Hepatocyte (in vitro differentiated cells): Measurements from ENCODE around the gene SSR2.

ENCODE experiments used
- EZH2 ChIP-seq: fragments of 200-600 bp; sonication (generic); IDR thresholded peaks from 2 replicates; pipeline ENCODE4 v1.6.1; 2016; ENCODE audit warnings: antibody characterized with exemption, mild to moderate bottlenecking, borderline replicate concordance
- EZH2phosphoT487 ChIP-seq: fragments of 200-600 bp; sonication (generic); IDR thresholded peaks from one replicate; pipeline ENCODE4 v1.6.1; 2018; ENCODE audit warnings: antibody characterized with exemption, mild to moderate bottlenecking, low read depth, moderate library complexity; ENCODE audit not compliant: unreplicated experiment, severe bottlenecking
- TF ChIP-seq, protein P1 (sequence below): fragments of 200-600 bp; sonication (generic); IDR thresholded peaks from 2 replicates; pipeline ENCODE4 v1.5.1; 2016; ENCODE audit warnings: antibody characterized with exemption, mild to moderate bottlenecking; ENCODE audit not compliant: poor library complexity

DNA sequence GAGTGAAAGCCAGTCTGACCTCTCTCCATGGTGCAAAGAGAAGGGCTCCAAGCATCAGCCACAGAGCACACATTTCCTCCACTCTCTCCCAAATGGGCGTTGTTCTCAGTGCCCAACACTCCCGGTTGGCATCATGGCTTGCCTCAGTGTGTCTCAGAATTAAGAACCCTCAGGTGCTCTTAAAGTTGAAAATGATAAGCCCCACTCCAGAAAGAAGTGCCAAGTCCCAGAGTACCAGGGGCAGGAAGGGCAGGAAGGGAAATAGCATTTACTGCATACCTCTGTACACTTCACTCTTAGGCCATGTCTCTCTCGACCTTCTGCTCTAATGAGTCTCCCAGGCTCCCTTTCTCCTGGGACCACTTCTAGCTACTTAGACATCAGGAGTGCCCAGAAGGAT is 27.2 kb downstream of the SSR2 start:
- TF ChIP-seq, protein P1, sequence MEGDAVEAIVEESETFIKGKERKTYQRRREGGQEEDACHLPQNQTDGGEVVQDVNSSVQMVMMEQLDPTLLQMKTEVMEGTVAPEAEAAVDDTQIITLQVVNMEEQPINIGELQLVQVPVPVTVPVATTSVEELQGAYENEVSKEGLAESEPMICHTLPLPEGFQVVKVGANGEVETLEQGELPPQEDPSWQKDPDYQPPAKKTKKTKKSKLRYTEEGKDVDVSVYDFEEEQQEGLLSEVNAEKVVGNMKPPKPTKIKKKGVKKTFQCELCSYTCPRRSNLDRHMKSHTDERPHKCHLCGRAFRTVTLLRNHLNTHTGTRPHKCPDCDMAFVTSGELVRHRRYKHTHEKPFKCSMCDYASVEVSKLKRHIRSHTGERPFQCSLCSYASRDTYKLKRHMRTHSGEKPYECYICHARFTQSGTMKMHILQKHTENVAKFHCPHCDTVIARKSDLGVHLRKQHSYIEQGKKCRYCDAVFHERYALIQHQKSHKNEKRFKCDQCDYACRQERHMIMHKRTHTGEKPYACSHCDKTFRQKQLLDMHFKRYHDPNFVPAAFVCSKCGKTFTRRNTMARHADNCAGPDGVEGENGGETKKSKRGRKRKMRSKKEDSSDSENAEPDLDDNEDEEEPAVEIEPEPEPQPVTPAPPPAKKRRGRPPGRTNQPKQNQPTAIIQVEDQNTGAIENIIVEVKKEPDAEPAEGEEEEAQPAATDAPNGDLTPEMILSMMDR, result no peak
- TF ChIP-seq EZH2 (no peak), EZH2phosphoT487 (no peak)
